ENCODE measurements around the gene CALHM3. TPM values are rescaled to one million over a fixed set of nuclear protein-coding genes. Genes with fewer than 3 reads are reported as not detected.
"Not testable (repeated sequence)": the region's sequence is repeated elsewhere in the genome, so short reads cannot be mapped to it uniquely, and the experiment has no call there.

Gene CALHM3
- polyA plus RNA-seq, 1 experiment: 0.09 TPM

- ChIA-PET POLR2A (no interaction called here), CTCF (interaction anchor here (1.0 kb wide), 1 partner anchor 57 kb away, joined by 3 read pairs; no protein-coding TSS in a partner anchor)
- no peak for TF ChIP-seq CTCF (IDR thresholded peaks at IDR 0.05; ENCODE audit: insufficient read depth, low read depth, low read length)
- DNase-seq (ENCODE audit: low read depth): no peak
- Histone ChIP-seq H3K36me3 (ENCODE audit: control insufficient read depth, insufficient read depth, low read length) (no peaks in the 10 kb centered on the region), H3K27me3 (ENCODE audit: control insufficient read depth, insufficient read depth, low read length) (peaks cover 42% of the 10 kb centered on the region), H3K4me3 (ENCODE audit: low read depth, low read length) (no peak overlapping the region)
Observed at GRCh38 chr10:103507235-103508191, 28.5 kb upstream of the CALHM3 start.

GRCh38 chr10:103506061-103506460, 27.0 kb upstream of the CALHM3 start:
- DNase-seq (ENCODE audit: low read depth): no peak
- Histone ChIP-seq H3K4me3 (ENCODE audit: low read depth, low read length) (no peak overlapping the region), H3K36me3 (ENCODE audit: control insufficient read depth, insufficient read depth, low read length) (no peaks in the 10 kb centered on the region), H3K27me3 (ENCODE audit: control insufficient read depth, insufficient read depth, low read length) (peaks cover 45% of the 10 kb centered on the region)
- POLR2A ChIA-PET: no interaction called here
- no peak for TF ChIP-seq CTCF (IDR thresholded peaks at IDR 0.05; ENCODE audit: insufficient read depth, low read depth, low read length)
- CTCF ChIA-PET: interaction anchor here (0.6 kb wide), 1 partner anchor 110 kb away, joined by 3 read pairs; the partner anchor contains the start of gene ATP5MK

- no peak for DNase-seq (ENCODE audit: low read depth)
- no peaks in the 10 kb centered on the region for H3K36me3 ChIP-seq (ENCODE audit: control insufficient read depth, insufficient read depth, low read length)
- no peak overlapping the region for H3K4me3 ChIP-seq (ENCODE audit: low read depth, low read length)
- no peak for TF ChIP-seq CTCF (IDR thresholded peaks at IDR 0.05; ENCODE audit: insufficient read depth, low read depth, low read length)
- ChIA-PET CTCF (interaction anchor here (1.1 to 1.6 kb wide), 3 partner anchors 10 to 13 kb away, joined by 3 to 5 read pairs (median 4); no protein-coding TSS in a partner anchor), POLR2A (no interaction called here)
- peaks cover 45% of the 10 kb centered on the region for H3K27me3 ChIP-seq (ENCODE audit: control insufficient read depth, insufficient read depth, low read length)
Observed at GRCh38 chr10:103504181-103504783, 25.2 kb upstream of the CALHM3 start.

- POLR2A ChIA-PET: interaction anchor here (0.6 kb wide), 1 partner anchor 20 kb away, joined by 3 read pairs; no protein-coding TSS in a partner anchor
- peaks cover 49% of the 10 kb centered on the region for H3K27me3 ChIP-seq (ENCODE audit: control insufficient read depth, insufficient read depth, low read length)
- not testable (repeated sequence) for H3K36me3 ChIP-seq (ENCODE audit: control insufficient read depth, insufficient read depth, low read length); H3K4me3 ChIP-seq (ENCODE audit: low read depth, low read length); DNase-seq (ENCODE audit: low read depth)
- CTCF ChIA-PET: interaction anchor here (1.1 to 1.6 kb wide), 2 partner anchors 9 to 12 kb away, joined by 3 to 5 read pairs; no protein-coding TSS in a partner anchor
Observed at GRCh38 chr10:103503777-103504176, 24.7 kb upstream of the CALHM3 start.

- TF ChIP-seq CTCF (IDR thresholded peaks at IDR 0.05; ENCODE audit: insufficient read depth, low read depth, low read length): no peak
- CTCF ChIA-PET: interaction anchor here (1.1 to 1.6 kb wide), 2 partner anchors 9 to 11 kb away, joined by 3 to 5 read pairs; no protein-coding TSS in a partner anchor
- Histone ChIP-seq H3K27me3 (ENCODE audit: control insufficient read depth, insufficient read depth, low read length) (peaks cover 47% of the 10 kb centered on the region), H3K36me3 (ENCODE audit: control insufficient read depth, insufficient read depth, low read length) (no peaks in the 10 kb centered on the region), H3K4me3 (ENCODE audit: low read depth, low read length) (no peak overlapping the region)
- POLR2A ChIA-PET: interaction anchor here (0.6 kb wide), 1 partner anchor 20 kb away, joined by 3 read pairs; no protein-coding TSS in a partner anchor
- DNase-seq (ENCODE audit: low read depth): no peak
Observed at GRCh38 chr10:103502849-103503660, 24.0 kb upstream of the CALHM3 start.

All from BJ (cell line).